GM19395 (cell line): ENCODE results near the gene STRC.
"Not testable (repeated sequence)": the region's sequence is repeated elsewhere in the genome, so short reads cannot be mapped to it uniquely, and the experiment has no call there.

Experiments used
- ATAC-seq: cut with Tn5 transposase; IDR thresholded peaks from one replicate; pipeline ENCODE4 v1.9.1; 2021; ENCODE audit warnings: mild to moderate bottlenecking, moderate library complexity; ENCODE audit not compliant: unreplicated experiment

The STRC gene

DNA sequence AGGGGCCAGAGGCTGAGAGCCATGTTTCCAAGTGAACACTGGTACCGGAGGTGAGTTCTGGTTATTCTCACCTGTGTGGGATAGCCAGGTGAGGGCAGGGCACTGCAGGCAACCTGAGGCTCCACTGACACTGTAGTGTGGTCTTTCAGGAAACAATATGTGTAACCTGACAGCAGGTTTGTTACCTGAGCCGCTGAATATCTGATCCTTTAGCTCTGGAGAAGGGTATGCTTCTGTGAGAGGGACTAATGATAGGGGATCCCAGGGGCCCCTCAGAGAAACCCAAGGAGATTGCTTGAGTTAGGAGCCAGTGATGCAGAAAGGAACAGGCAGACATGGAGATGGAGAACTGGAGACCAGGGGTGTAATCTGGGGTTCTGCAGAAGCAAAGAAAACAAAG is at the start of gene STRC:
STRC (minus strand) TSS at position 101 of the 400 bp plus-strand sequence; CDS start at position 23, 78 bp downstream.
- not testable (repeated sequence) for ATAC-seq

DNA sequence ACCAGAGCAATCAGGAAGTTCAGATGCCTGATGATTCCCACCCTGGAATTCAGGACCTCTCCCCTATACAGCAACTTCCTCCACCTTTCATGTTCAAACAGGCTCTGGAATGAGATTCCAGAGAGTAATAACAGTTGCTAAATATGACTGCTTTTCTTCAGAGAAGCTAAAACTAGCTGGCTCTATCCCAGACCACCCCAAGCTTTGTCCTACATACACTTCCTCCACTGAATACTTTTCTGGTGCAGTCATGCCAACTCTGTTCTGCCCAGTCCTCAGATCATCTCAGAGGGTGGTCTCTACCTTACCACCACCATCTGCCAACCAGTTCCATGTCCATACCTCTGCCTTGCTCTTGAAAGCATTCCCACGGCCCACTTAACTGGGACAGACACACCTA is 47.6 kb upstream of the STRC start:
- not testable (repeated sequence) for ATAC-seq

DNA sequence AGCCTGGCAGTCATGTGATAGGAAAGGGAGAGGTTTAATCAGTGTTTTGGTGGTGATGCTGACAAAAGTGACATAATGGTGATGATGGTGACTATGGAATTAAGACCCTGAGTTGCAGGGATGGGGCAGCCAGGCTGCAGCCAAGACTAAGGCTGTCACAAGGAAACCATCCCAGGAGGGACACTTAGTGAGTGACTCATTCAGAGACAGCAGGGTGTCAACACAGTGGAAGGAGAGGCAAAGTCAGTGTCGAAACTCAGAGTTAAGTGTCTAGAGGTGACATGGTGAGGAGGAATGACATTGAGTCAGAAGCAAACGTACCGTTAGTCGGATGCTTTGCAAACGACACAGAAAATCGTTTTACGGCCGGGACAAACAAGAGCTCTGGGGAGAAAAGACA is 44.7 kb upstream of the STRC start:
- not testable (repeated sequence) for ATAC-seq

DNA sequence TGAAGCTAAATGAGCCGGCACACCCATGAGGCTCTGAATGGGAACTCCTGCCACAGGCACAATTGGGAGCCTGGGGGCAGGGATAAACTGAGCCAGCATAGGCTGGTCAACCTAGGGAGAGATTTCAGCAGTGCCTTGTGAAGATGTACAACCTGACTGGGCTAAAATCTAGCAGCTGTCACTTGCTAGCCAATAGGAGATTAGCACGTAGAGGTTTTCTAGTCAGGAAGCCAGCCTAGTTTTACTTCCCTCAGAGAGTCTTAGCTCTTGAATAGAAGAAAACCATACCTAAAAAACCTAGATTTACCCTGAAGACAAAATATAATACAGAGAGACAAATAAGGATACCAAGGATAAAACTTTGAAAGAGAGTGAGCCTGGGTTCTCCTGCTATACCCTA is 43.7 kb upstream of the STRC start:
- ATAC-seq: not testable (repeated sequence)

DNA sequence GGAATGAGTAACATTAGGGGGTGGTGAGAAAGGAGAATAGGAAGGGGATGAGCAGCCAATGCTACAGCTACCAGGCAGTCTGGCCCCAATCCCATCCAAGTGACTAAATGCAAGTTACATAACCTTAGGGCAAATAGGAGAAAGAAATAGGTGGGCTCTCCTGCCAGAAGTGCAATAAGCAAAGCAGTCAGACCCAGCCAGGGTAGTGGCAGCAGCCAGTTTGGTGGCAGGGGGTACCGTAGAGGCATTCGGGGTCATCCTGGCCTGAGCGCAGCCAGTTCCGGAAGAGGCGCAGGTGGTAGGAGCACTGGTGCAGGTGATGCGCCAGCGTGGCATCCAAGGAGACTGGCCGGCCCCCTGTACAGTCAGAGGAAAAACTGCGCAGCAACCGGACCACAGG is 41.1 kb upstream of the STRC start:
- not testable (repeated sequence) for ATAC-seq

DNA sequence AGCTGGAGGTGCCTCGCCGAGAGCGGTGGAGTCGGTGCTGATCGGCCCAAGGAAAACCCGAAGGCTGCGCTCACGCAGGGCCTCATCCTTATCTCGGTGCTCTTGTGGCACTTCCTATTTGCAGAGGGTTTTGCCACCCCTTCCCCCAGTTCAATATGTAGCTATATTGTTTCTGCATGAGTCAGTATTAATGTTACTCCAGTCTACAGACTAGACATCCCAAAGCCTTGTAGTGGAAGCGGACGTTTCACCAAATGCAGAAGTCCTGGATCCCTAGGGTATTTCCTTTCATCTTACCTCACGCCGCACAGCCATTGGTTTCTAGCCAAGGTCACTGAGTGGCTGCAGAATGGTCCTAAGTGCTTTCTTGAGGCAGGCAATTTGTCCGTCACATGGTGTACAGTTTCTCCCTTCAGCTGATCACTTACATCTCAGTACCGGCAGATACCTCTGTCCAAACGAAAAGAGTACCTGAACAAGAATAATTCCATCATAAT is 30.9 kb upstream of the STRC start:
- ATAC-seq: not testable (repeated sequence)

DNA sequence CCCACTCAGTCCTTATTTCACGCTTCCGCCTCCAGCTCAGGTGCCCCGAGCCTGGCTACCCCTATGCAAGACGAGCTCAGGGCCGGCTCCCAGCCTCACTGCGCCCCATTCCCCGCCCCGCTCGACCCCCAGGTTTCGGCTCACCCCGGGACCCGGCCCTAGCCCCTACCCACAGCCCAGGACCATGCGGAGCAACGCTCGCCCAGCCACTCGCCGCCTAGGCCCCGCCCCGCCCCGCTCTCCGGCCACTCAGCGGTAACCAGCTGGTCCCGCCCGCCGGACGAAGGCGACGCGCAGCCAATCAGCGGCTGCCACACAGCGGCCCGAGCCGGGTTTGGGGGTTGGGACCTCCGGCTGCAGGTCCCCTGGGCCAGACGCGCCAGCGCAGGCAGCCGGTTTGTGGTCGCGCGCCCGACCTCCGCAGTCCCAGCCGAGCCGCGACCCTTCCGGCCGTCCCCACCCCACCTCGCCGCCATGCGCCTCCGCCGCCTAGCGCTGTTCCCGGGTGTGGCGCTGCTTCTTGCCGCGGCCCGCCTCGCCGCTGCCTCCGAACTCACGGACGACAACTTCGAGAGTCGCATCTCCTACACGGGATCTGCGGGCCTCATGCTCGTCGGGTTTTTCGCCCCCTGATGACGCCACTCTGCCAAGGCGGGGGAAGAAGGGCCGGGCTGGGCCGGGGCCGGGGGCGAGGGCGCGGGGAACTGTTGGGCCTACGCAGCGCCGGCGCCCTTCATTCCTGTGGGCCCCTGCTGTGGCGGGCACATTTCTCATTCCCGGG is 30.2 kb upstream of the STRC start, which contains the start of gene CATSPER2:
CATSPER2 (minus strand) TSS at position 196 of the 781 bp plus-strand sequence. CDS start 783 bp downstream, outside the sequence.
- no peak for ATAC-seq

DNA sequence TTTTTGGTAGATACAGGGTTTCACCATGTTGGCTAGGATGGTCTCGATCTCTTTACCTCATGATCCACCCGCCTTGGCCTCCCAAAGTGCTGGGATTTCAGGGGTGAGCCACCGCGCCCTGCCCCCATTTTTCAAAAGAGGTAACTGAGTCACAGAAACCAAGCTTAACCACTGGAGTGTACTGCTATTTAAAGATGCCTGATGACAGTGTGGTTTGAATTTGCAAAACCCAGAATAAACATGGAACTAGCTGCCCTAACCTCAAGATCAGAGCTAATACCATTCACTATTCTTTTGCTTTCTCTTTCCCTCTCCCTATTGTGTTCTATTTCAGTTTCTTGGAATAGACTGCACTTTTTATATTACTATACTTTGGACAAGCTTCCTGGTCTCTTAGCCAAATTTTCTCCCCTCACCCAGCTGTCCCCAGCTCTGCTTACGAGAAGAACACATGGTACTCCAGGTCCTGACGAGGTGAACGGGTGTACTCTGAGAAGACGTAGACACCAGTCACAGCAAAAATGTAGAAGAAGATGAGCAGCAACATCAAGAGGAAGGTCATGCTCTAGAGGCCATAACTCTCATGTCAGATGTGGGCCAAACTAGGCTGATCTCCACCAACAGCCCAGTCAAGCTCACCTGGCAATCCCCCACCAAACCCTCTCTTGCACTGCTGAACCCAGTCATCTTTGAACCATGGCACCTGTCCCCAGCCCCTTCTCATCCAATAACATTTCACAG is 20.0 kb upstream of the STRC start:
- ATAC-seq: not testable (repeated sequence)

DNA sequence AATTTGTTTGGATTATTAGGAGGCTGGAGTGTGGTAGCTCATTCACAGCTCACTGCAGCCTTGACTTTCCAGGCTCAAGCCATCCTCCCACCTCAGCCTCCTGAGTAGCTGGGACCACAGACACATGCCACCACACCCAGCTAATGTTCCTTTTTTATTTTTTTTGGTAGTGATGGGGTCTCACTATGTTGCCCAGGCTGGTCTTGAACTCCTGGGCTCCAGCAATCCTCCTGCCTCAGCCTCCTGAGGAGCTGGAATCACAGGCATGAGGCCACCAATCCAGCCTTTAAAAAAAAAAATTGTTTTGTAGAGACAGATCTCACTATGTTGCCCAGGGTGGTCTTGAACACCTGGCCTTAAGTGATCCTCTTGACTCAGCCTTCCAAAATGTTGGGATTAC is 8.3 kb upstream of the STRC start:
- not testable (repeated sequence) for ATAC-seq

DNA sequence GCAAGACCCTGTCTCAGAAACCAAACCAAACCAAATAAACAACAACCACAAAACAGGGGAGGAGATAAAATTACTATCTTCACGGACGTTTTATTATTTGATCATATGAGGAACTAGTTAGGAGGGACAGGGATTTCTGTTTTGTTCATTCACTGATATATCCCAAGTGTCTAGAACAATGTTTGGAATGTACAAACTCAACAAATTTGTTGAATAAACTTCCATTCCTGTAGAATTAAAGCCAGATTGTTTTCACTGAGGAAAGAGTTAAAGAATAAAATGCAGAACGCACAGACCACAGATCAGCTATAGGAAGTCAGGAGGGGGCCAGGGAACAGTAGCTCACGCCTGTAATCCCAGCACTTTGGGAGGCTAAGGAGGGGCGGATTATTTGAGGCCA is 6.5 kb upstream of the STRC start:
- no peak for ATAC-seq

DNA sequence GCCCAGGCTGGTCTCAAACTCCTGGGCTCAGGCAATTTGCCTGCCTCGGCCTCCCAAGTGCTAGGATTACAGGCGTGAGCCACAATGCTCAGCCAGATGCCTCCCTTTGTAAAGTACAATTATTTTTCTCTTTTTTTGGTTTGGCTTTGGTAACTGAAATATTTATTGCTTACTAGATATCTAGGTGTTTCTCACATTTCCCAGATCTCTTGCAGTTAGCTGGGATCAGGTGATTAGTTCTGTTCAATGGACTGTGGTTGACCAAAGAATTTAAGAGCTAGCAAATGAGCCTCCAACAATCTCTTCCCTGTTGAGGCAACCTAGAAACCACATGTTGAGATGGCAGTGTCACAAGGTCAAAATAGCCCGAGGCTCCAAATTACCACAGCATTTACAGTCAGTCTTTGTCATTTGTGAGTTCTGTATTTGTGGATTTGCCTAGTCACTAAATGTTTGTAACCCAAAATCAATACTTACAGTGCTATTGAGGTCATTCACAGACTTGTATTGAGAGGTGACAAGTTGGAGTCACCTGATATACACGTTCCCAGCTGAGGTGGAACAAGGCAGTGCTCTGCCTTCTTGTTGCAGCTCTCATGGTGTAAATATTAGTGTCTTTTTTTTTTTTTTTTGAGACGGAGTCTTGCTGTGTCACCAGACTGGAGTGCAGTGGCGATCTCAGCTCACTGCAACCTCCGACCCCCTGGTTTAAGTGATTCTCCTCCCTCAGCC is 3.6 kb upstream of the STRC start:
- ATAC-seq: not testable (repeated sequence)

DNA sequence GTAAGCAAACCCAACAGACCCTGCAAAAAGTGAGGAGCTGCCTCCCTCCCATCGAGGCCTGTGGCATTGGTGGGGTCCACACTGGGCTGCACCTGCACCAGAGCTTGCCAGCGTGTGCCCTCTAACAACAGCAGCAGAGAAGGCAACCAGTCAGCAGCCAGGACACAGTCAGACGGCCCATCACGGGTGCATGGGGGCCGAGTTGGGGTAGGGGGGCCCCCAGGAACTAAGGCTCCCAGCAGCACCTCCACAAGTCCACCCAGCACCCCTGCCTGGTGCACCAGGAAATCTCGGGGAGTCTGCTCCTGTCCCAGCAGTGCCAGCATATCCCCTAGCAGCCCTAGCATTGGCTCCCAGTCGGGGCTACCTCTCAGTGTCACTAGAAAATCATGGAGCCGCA is 850 bp downstream of the STRC start:
- not testable (repeated sequence) for ATAC-seq

DNA sequence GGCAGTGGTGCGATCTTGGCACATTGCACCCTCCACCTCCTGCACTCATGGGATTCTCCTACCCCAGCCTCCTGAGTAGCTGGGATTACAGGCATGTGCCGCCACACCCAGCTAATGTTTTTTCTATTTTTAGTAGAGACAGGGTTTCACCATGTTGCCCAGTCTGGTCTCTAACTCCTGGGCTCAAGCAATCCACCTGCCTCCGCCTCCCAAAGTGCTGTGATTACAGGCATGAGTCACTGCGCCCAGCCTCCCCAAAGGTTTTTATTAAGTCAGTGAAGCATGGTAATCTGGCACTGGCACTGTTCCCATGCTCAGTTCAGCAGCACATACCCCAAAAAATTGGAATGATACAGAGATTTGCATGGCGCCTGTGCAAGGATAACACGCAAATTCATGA is 16.4 kb downstream of the STRC start:
- not testable (repeated sequence) for ATAC-seq

DNA sequence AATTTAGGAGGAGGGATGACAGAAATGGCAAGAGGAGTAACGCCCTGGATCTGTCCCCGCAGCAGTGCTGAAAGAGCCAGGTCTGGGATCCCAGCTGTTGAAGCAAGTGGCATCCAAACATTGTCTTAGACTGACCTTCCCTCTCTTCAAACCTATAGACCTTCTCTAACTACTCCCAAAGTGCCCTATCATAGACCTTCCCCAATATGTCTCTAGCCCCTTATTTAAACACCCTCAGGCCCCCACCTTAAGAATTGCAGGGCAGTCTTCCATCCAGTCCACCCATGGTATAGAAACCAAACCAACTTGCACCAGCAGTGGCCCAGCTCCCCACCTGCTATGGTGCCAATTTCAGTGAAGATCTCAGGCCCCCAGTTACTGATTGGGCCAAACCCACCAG is 18.4 kb downstream of the STRC start:
- ATAC-seq: not testable (repeated sequence)

DNA sequence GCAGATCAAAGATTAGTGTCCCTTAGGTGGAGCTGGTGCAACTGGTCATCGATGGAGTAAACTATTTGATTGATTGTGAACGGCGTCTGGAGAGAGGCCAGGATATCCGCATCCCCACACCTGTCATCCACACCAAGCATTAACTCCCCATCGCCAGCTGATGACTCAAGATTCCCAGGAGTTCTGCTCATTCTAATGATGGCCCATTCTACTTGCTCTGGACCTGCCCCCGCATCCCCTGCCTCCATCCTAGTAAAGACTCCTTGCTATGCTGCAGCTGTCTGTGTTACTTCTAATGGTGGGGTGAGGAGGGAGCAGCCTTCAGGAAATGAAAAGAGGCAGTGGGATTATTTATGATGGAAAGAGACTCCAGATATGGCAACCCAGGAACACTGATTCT is 19.5 kb downstream of the STRC start:
- not testable (repeated sequence) for ATAC-seq

DNA sequence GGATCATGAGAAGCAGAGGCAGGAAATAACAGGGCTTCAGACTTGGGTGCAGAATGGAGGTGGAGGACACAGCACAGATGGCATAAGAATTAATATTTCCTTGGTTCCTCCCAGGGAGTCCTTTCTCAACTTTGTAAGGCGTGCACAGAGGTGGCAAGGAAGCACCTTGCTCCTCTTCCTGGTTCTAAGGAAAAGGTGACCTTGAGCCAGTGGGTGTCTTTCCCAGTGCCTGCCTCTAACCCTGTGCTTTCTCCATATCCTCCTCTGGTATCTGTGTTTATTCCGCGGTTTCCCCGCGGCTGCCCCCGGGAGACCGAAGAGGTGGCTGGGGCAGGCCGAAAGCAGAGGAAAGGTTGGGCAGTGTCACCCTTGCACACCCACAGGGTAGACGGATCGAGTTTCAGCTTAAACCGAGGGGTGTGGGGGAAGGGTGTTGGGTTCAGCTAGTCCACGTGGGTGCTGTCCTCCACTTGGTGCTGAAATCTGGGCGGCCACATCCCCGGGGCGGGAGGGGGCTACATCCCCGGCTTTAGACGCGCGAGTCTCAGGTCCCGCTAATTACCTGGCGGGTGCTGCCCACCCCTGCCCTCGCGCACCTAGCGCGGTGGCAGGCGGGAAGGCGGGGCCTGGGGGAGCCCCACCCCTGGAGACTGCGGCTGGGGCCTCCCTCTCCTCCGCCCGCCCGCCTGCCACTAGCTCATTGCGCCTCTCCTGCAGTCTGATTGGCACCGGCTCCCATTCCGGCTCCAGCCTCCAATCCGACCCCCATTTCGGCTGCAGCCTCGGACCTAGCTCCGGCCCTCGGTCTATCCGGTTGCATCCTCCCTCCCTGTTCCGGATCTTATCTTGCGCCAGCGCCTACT is 25.0 kb downstream of the STRC start, which contains the start of gene CKMT1B:
CKMT1B (plus strand) TSS at position 700 of the 863 bp plus-strand sequence. CDS start 192 bp downstream, outside the sequence.
- ATAC-seq: not testable (repeated sequence)

DNA sequence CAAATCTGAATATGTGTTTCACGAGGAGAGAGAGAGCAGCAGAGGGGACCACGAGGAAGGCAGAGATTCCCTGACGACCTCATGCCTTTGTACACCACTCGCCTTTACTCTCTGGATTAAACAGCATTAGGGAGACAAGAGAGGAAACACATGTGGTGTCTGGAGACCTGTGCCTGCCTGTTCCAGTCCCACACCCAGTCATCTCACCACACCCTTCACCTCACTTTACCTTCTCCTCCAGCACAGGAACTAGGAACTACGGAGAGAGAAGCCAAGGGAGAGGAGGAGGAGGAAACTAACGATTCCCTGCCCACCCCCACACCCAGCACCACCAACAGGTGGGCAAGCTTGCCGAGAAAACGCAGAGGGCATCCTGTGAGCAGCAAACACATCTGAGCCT is 25.8 kb downstream of the STRC start:
- not testable (repeated sequence) for ATAC-seq

DNA sequence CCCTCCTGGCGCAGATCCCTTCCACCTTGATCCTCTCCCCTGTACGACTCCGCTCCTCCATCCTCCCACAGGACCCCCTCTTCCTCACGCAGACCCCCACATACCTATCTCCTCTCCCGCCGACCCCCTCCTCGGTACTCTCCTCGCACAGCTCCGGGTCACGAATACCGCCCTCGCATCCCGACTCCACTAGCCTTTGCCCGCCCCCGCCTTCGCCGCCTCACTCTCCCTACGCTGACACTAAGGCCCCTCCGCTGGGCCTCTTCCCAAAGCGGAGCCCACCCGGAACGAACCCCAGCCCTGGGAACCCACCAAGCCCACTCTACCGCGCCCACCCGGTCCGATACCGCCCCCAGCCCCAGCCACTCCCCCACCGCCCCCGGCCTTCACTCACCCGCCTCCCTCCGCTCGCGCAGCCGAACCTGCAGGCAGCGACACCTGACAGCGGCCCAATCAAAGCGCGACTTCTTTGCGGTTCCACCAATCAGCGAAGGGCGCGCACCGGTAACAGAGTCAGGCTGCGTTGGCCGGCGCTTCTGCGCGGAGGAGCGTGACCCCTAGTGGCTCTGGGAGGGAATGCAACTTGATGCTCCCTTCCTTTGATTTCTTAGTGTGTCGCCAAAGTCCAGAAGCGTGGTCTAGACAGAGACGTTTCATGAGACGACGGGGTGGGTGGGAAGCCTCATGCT is 28.7 kb downstream of the STRC start, which contains the start of gene PPIP5K1:
PPIP5K1 (minus strand) TSS at position 431 of the 689 bp plus-strand sequence. CDS start 5,704 bp downstream, outside the sequence.
- peak; percentile 95 for ATAC-seq

DNA sequence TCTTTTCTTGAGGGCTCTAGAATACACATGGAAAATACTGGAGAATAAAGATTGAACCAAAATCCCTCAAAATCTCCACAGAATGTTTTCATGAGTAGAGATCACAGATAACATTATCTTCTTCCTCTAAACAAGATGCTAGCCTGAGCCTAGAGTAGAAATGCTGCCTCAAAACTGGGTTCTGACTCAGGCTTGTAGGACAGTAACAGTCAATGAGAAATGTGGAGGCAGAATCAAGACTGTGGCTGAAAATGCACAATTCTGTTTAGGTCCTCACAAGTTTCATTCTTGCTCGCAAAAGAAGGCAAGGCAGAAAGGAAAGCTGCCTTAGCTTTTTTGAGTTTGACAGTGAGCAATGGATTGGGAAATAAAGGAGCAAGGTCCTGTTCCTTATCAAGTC is 44.0 kb downstream of the STRC start:
- not testable (repeated sequence) for ATAC-seq
